ENCODE results near the gene THOC2.

- no peak for TF ChIP-seq CTCF (IDR thresholded peaks at IDR 0.05; ENCODE audit: insufficient read depth, low read length)
- TF ChIP-seq SPI1 (IDR thresholded peaks at IDR 0.05; ENCODE audit: borderline replicate concordance, low read depth) = no peak
- TF ChIP-seq POLR2AphosphoS5 (IDR thresholded peaks at IDR 0.05; ENCODE audit: low read depth) = no peak
- TF ChIP-seq GABPA (IDR thresholded peaks at IDR 0.05; ENCODE audit: low read depth) = no peak
These were observed 4.8 kb downstream of the THOC2 start for GRCh38 chrX:123728016-123728415.
